ENCODE results near the gene KRT7. TPM values are rescaled to one million over a fixed set of nuclear protein-coding genes. Genes with fewer than 3 reads are reported as not detected.

KRT7 gene
- total RNA-seq, 2 donors from 2014 or later, result 69.2 to 196 TPM

- no peak overlapping the region for H3K4me3 ChIP-seq
- intact Hi-C loops (cut with DNase I), result no loop called here
- peak in 1 of 4 donors; percentile 11 for DNase-seq
- ATAC-seq, result no peak
- H3K36me3 ChIP-seq (replicated peaks in 1 of 2; ENCODE audit: insufficient read depth in 1 of 2, low read depth in 2 of 2), result no peaks in the 10 kb centered on the region
- TF ChIP-seq CTCF (IDR thresholded peaks at IDR 0.05) (no peak), POLR2A (IDR thresholded peaks at IDR 0.05) (no peak)
- H3K27me3 ChIP-seq, result no peaks in the 10 kb centered on the region
- no peaks in the 10 kb centered on the region for H3K9me3 ChIP-seq
- peaks cover 85% of the 10 kb centered on the region for H3K4me1 ChIP-seq
- 87 to 93% methylated on average over 8 to 15 of the region's 15 CpGs for WGBS, 2 donors
- H3K27ac ChIP-seq, result peak overlapping the region; percentile 52 to 79 (median 66)
These were observed 2.1 kb downstream of the KRT7 start for GRCh38 chr12:52235001-52235764.

GRCh38 chr12:52235822-52236361, 2.8 kb downstream of the KRT7 start:
- WGBS, 2 donors, result 67 to 70% methylated on average over 4 of the region's 4 CpGs
- H3K27ac ChIP-seq, result peak overlapping the region; percentile 52 to 79 (median 66)
- H3K36me3 ChIP-seq (replicated peaks in 1 of 2; ENCODE audit: insufficient read depth in 1 of 2, low read depth in 2 of 2), result no peaks in the 10 kb centered on the region
- TF ChIP-seq POLR2A (IDR thresholded peaks at IDR 0.05), result peak in 1 of 3 donors; percentile 39
- no peak for TF ChIP-seq CTCF (IDR thresholded peaks at IDR 0.05)
- no peaks in the 10 kb centered on the region for H3K9me3 ChIP-seq
- intact Hi-C loops (cut with DNase I), result no loop called here
- peaks cover 77% of the 10 kb centered on the region for H3K4me1 ChIP-seq
- DNase-seq, result peak; percentile 79 to 91 (median 90)
- ATAC-seq, result peak; percentile 80
- no peak overlapping the region for H3K4me3 ChIP-seq
- H3K27me3 ChIP-seq, result no peaks in the 10 kb centered on the region

- no peak for TF ChIP-seq CTCF (IDR thresholded peaks at IDR 0.05)
- no peak for TF ChIP-seq POLR2A (IDR thresholded peaks at IDR 0.05)
- DNase-seq (no peak), ATAC-seq (no peak)
- H3K9me3 ChIP-seq, result no peaks in the 10 kb centered on the region
- H3K4me1 ChIP-seq, result peaks cover 71% of the 10 kb centered on the region
- H3K36me3 ChIP-seq (replicated peaks in 1 of 2; ENCODE audit: insufficient read depth in 1 of 2, low read depth in 2 of 2), result no peaks in the 10 kb centered on the region
- H3K27me3 ChIP-seq, result no peaks in the 10 kb centered on the region
- 68 to 88% methylated on average over 3 of the region's 3 CpGs for WGBS, 2 donors
- peak overlapping the region in 3 of 4 donors; percentile 52 to 79 (median 59) for H3K27ac ChIP-seq
- intact Hi-C loops (cut with DNase I), result no loop called here
- H3K4me3 ChIP-seq, result no peak overlapping the region
These were observed 3.5 kb downstream of the KRT7 start for GRCh38 chr12:52236386-52237050.

- no peak overlapping the region for H3K4me3 ChIP-seq
- peaks cover 63% of the 10 kb centered on the region for H3K4me1 ChIP-seq
- H3K27ac ChIP-seq, result no peak overlapping the region
- intact Hi-C loops (cut with DNase I), result no loop called here
- no peaks in the 10 kb centered on the region for H3K27me3 ChIP-seq
- no peak for ATAC-seq
- 80 to 90% methylated on average over 3 to 4 of the region's 4 CpGs for WGBS, 2 donors
- H3K36me3 ChIP-seq (replicated peaks in 1 of 2; ENCODE audit: insufficient read depth in 1 of 2, low read depth in 2 of 2), result no peaks in the 10 kb centered on the region
- TF ChIP-seq POLR2A (IDR thresholded peaks at IDR 0.05), result no peak
- TF ChIP-seq CTCF (IDR thresholded peaks at IDR 0.05), result no peak
- DNase-seq, result no peak
- no peaks in the 10 kb centered on the region for H3K9me3 ChIP-seq
These were observed 5.3 kb downstream of the KRT7 start for GRCh38 chr12:52238207-52238840.

Data from body of pancreas (tissue), 4 donors.